ENCODE results near the gene THSD7B. TPM values are rescaled to one million over a fixed set of nuclear protein-coding genes. Genes with fewer than 3 reads are reported as not detected.

Gene THSD7B
- total and polyA plus RNA-seq, 2 of the 8 experiments (the other 6 are each of a cell fraction or from before 2014, with no cell fraction given): 0.60 to 2.9 TPM

DNA sequence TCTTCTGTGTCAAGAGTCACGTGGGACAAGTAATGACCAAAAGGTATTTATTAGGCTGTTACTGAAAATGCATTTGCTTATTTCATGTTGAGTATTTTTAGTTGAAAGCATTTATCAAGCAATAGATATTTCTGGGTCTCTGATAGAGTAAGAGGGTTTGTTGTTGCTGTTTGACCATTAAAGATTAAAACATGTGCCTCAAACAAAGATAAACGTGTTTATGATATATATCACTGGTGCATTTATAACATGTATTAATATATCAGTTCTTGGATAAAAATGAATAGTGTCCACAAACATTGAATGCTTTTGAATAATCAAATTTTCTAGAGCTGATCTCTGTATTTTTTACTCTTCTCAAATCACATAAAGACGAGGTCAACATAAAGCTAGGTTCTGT is 467.7 kb downstream of the THSD7B start:
- H2AK5ac ChIP-seq (ENCODE audit: low read depth, low read length): no peak overlapping the region
- no peak overlapping the region for H2BK120ac ChIP-seq (replicated peaks; ENCODE audit: low read depth, low read length)
- no peak overlapping the region for H3K18ac ChIP-seq (ENCODE audit: extremely low read depth, low read length)
- 92% methylated on average over 3 of the region's 3 CpGs; no CpG with 5 or more reads in 1 of the 2 experiments for WGBS, 2 experiments (ENCODE audit: extremely low coverage in 1 of 2, insufficient coverage in 1 of 2, insufficient read length in 1 of 2, insufficient replicate concordance in 2 of 2, low coverage in 1 of 2, low lambda C conversion rate in 2 of 2, missing lambda C conversion rate in 1 of 2)
- no peak overlapping the region for H3K4me3 ChIP-seq (ENCODE audit: extremely low read depth in 1 of 4, insufficient read depth in 2 of 4, low read depth in 3 of 4, low read length in 4 of 4)
- ChIA-PET CTCF (ENCODE audit: partially characterized antibody) (no interaction called here), POLR2A (ENCODE audit: partially characterized antibody) (no interaction called here)
- H3K14ac ChIP-seq (ENCODE audit: insufficient read length): no peak overlapping the region
- H3K27me3 ChIP-seq (replicated peaks in 1 of 4; ENCODE audit: control insufficient read depth in 3 of 4, extremely low read depth in 1 of 4, insufficient read depth in 3 of 4, low read length in 3 of 4): no peaks in the 10 kb centered on the region
- no peaks in the 10 kb centered on the region for H3K79me2 ChIP-seq (ENCODE audit: control insufficient read depth in 1 of 2, insufficient read depth in 2 of 2, low read length in 2 of 2)
- no peak overlapping the region for H3K23ac ChIP-seq (ENCODE audit: insufficient read length)
- H2AFZ ChIP-seq (ENCODE audit: low read length): no peak overlapping the region
- no peak overlapping the region for H2BK5ac ChIP-seq (ENCODE audit: low read depth, low read length)
- H3K9me3 ChIP-seq (ENCODE audit: insufficient read depth in 2 of 2, low read depth in 1 of 2, low read length in 1 of 2): no peaks in the 10 kb centered on the region
- H3K56ac ChIP-seq (replicated peaks; ENCODE audit: insufficient read length, low read depth, low read length): no peak overlapping the region
- H4K91ac ChIP-seq (replicated peaks; ENCODE audit: insufficient read length, low read length): no peak overlapping the region
- H3K27ac ChIP-seq (ENCODE audit: low read depth, low read length): no peak overlapping the region
- no peak for DNase-seq (ENCODE audit: low read depth in 1 of 2, low spot score in 2 of 2)
- H4K8ac ChIP-seq (ENCODE audit: extremely low read depth, insufficient read depth, low read length): no peak overlapping the region
- no peak overlapping the region for H3K4me2 ChIP-seq (ENCODE audit: insufficient read depth in 1 of 2, low read depth in 2 of 2, low read length in 2 of 2)
- no peak overlapping the region for H4K5ac ChIP-seq (ENCODE audit: insufficient read length, low read depth, low read length)
- H3K36me3 ChIP-seq (ENCODE audit: control insufficient read depth in 2 of 4, insufficient read depth in 4 of 4, low read length in 3 of 4): no peaks in the 10 kb centered on the region
- H2BK15ac ChIP-seq (ENCODE audit: low read length): no peak overlapping the region
- peaks cover 0 to 3% (median 0%) of the 10 kb centered on the region in 4 experiments; a peak in 2 of 7 replicates for H3K4me1 ChIP-seq (replicated peaks in 1 of 4; ENCODE audit: control insufficient read depth in 3 of 4, insufficient read depth in 4 of 4, low read length in 3 of 4)
- H3K23me2 ChIP-seq (ENCODE audit: low read depth, low read length): no peaks in the 10 kb centered on the region
- H2BK20ac ChIP-seq (ENCODE audit: low read length): no peak overlapping the region
- H3K4ac ChIP-seq (replicated peaks; ENCODE audit: insufficient read length, low read depth, low read length): no peak overlapping the region
- H4K20me1 ChIP-seq (replicated peaks in 1 of 2; ENCODE audit: control insufficient read depth in 1 of 2, insufficient read depth in 2 of 2, low read length in 2 of 2): no peaks in the 10 kb centered on the region
- no peaks in the 10 kb centered on the region for H3K79me1 ChIP-seq (ENCODE audit: low read depth, low read length)
- H2BK12ac ChIP-seq (ENCODE audit: low read depth, low read length): no peak overlapping the region
- no peak overlapping the region for H3K9ac ChIP-seq (replicated peaks in 1 of 4; ENCODE audit: extremely low read depth in 1 of 4, low read depth in 3 of 4, low read length in 3 of 4)
- no peak for FAIRE-seq
- TF ChIP-seq CEBPB (IDR thresholded peaks at IDR 0.05; ENCODE audit: low read depth, low read length) (no peak), TAF7 (optimal IDR thresholded peaks at IDR 0.05; ENCODE audit: borderline replicate concordance, low read depth, low read length) (no peak), TCF12 (IDR thresholded peaks at IDR 0.05; ENCODE audit: low read depth, low read length) (no peak), YY1 (IDR thresholded peaks at IDR 0.05; ENCODE audit: low read depth, low read length) (no peak), POLR2A (IDR thresholded peaks at IDR 0.05; ENCODE audit: control extremely low read depth in 1 of 2, low read depth in 2 of 2, low read length in 2 of 2) (no peak), CHD1 (IDR thresholded peaks at IDR 0.05; ENCODE audit: low read depth, low read length) (no peak), GABPA (IDR thresholded peaks at IDR 0.05; ENCODE audit: borderline replicate concordance, insufficient read depth, low read length) (no peak), SAP30 (IDR thresholded peaks at IDR 0.05; ENCODE audit: insufficient read depth, insufficient replicate concordance, low read length) (no peak), TAF1 (IDR thresholded peaks at IDR 0.05; ENCODE audit: low read depth, low read length) (no peak), SIN3A (conservative IDR thresholded peaks at IDR 0.05 in 1 of 2, IDR thresholded peaks at IDR 0.05 in 1 of 2; ENCODE audit: low read depth in 1 of 2, low read length in 2 of 2) (no peak), MAFK (IDR thresholded peaks at IDR 0.05; ENCODE audit: low read depth, low read length) (no peak), ASH2L (IDR thresholded peaks at IDR 0.05; ENCODE audit: low read length) (no peak), EP300 (IDR thresholded peaks at IDR 0.05; ENCODE audit: borderline replicate concordance in 1 of 2, low read depth in 2 of 2, low read length in 2 of 2) (no peak)
- TF ChIP-seq, protein P1, sequence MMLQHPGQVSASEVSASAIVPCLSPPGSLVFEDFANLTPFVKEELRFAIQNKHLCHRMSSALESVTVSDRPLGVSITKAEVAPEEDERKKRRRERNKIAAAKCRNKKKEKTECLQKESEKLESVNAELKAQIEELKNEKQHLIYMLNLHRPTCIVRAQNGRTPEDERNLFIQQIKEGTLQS (IDR thresholded peaks at IDR 0.05; ENCODE audit: insufficient read depth, low read depth, low read length): no peak
- TF ChIP-seq, protein P2, sequence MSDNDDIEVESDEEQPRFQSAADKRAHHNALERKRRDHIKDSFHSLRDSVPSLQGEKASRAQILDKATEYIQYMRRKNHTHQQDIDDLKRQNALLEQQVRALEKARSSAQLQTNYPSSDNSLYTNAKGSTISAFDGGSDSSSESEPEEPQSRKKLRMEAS (IDR thresholded peaks at IDR 0.05): no peak
